HepG2 (cell line): ENCODE measurements around the gene PRDM11.

Source experiments
- AGO2 ChIP-seq: fragments of 200-400 bp; formaldehyde crosslinking; optimal IDR thresholded peaks from 2 replicates; pipeline ENCODE3; 2017; ENCODE audit warnings: mild to moderate bottlenecking, low read depth, low read length, moderate library complexity
- CTCF ChIP-seq: sonication (generic); formaldehyde crosslinking; IDR thresholded peaks from 2 replicates; pipeline ENCODE4 v1.5.0; 2020; ENCODE audit warnings: mild to moderate bottlenecking, missing genetic modification reagents, moderate library complexity
- DPF2 ChIP-seq: sonication (generic); formaldehyde crosslinking; IDR thresholded peaks from 2 replicates; pipeline ENCODE4 v1.4.0; 2020; ENCODE audit warnings: mild to moderate bottlenecking, low read depth, missing genetic modification reagents, borderline replicate concordance
- FOXA1 ChIP-seq, 2 experiments: fragments of 450-650 bp in 1 of 2; sonication (generic) in 1 of 2; formaldehyde crosslinking in 1 of 2; IDR thresholded peaks; 2 replicates each; pipeline versions ENCODE4 v1.4.0 to v1.6.1; 2016 to 2020; ENCODE audit warnings: missing genetic modification reagents in 1 of 2
- HINFP ChIP-seq: sonication (generic); formaldehyde crosslinking; IDR thresholded peaks from 2 replicates; pipeline ENCODE4 v1.4.0; 2020; ENCODE audit warnings: low read depth, mild to moderate bottlenecking, missing genetic modification reagents
- IKZF1 ChIP-seq: fragments of 450-650 bp; IDR thresholded peaks from 2 replicates; pipeline ENCODE4 v1.7.1; 2016
- MIXL1 ChIP-seq: IDR thresholded peaks from 2 replicates; pipeline ENCODE4 v1.6.1; 2016
- NR1H2 ChIP-seq: sonication (generic); formaldehyde crosslinking; IDR thresholded peaks from 2 replicates; pipeline ENCODE4 v1.8.1; 2022; ENCODE audit warnings: low read depth, missing genetic modification reagents, borderline replicate concordance
- POLR2A ChIP-seq, 2 experiments: IDR thresholded peaks; 2 replicates each; pipeline ENCODE4 v1.6.1; 2011; ENCODE audit warnings: low read depth in 2 of 2, low read length in 2 of 2, mild to moderate bottlenecking in 1 of 2, moderate library complexity in 1 of 2; ENCODE audit not compliant: insufficient read depth in 1 of 2
- SMARCC2 ChIP-seq: fragments of 450-650 bp; IDR thresholded peaks from 2 replicates; pipeline ENCODE4 v1.6.1; 2017; ENCODE audit warnings: antibody characterized with exemption, mild to moderate bottlenecking
- TGIF2 ChIP-seq: IDR thresholded peaks from 2 replicates; pipeline ENCODE4 v1.6.1; 2016; ENCODE audit warnings: control low read depth, missing compliant biosample characterization
- WIZ ChIP-seq: sonication (generic); formaldehyde crosslinking; IDR thresholded peaks from 2 replicates; pipeline ENCODE4 v1.5.1; 2020; ENCODE audit warnings: mild to moderate bottlenecking, missing genetic modification reagents
- ZFP90 ChIP-seq: sonication (generic); formaldehyde crosslinking; IDR thresholded peaks from 2 replicates; pipeline ENCODE4 v1.8.0; 2022; ENCODE audit warnings: missing genetic modification reagents, mild to moderate bottlenecking, inconsistent platforms, borderline replicate concordance
- ZNF441 ChIP-seq: sonication (generic); formaldehyde crosslinking; IDR thresholded peaks from 2 replicates; pipeline ENCODE4 v1.7.0; 2021; ENCODE audit warnings: missing genetic modification reagents, borderline replicate concordance

GRCh38 chr11:45162916-45163879 is 16.8 kb downstream of the PRDM11 start:
- no peak for TF ChIP-seq IKZF1
- no peak for TF ChIP-seq NR1H2 (CRISPR knock-in tag)
- TF ChIP-seq SMARCC2: no peak
- TF ChIP-seq WIZ (CRISPR knock-in tag): no peak
- no peak for TF ChIP-seq TGIF2
- TF ChIP-seq CTCF (CRISPR knock-in tag): no peak
- no peak for TF ChIP-seq AGO2
- TF ChIP-seq ZNF441 (CRISPR knock-in tag): no peak
- TF ChIP-seq HINFP (CRISPR knock-in tag): no peak
- no peak for TF ChIP-seq FOXA1 (IDR thresholded peaks at IDR 0.05)
- no peak for TF ChIP-seq FOXA1 (CRISPR knock-in tag; IDR thresholded peaks at IDR 0.05)
- TF ChIP-seq ZFP90 (CRISPR knock-in tag): no peak
- no peak for TF ChIP-seq DPF2 (CRISPR knock-in tag)
- no peak for TF ChIP-seq POLR2A (IDR thresholded peaks at IDR 0.05; ENCODE audit: insufficient read depth in 1 of 2, low read depth in 2 of 2, low read length in 2 of 2)
- TF ChIP-seq MIXL1 (CRISPR knock-in tag): no peak
